Stimulated activated CD4-positive, alpha-beta T cell treated with anti-CD3 and anti-CD28 coated beads, Interleukin-15, amount 100 ng/mL, for 48 hours (primary cell): ENCODE measurements around the gene LINGO3.
"Not testable (repeated sequence)": the region's sequence is repeated elsewhere in the genome, so short reads cannot be mapped to it uniquely, and the experiment has no call there.

Experiments used
- DNase-seq, 2 donors: peaks; one replicate each; pipeline ENCODE4 v3.0.0-alpha.2; 2020; ENCODE audit warnings: low read depth in 2 of 2

The LINGO3 gene, protein sequence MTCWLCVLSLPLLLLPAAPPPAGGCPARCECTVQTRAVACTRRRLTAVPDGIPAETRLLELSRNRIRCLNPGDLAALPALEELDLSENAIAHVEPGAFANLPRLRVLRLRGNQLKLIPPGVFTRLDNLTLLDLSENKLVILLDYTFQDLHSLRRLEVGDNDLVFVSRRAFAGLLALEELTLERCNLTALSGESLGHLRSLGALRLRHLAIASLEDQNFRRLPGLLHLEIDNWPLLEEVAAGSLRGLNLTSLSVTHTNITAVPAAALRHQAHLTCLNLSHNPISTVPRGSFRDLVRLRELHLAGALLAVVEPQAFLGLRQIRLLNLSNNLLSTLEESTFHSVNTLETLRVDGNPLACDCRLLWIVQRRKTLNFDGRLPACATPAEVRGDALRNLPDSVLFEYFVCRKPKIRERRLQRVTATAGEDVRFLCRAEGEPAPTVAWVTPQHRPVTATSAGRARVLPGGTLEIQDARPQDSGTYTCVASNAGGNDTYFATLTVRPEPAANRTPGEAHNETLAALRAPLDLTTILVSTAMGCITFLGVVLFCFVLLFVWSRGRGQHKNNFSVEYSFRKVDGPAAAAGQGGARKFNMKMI

DNA sequence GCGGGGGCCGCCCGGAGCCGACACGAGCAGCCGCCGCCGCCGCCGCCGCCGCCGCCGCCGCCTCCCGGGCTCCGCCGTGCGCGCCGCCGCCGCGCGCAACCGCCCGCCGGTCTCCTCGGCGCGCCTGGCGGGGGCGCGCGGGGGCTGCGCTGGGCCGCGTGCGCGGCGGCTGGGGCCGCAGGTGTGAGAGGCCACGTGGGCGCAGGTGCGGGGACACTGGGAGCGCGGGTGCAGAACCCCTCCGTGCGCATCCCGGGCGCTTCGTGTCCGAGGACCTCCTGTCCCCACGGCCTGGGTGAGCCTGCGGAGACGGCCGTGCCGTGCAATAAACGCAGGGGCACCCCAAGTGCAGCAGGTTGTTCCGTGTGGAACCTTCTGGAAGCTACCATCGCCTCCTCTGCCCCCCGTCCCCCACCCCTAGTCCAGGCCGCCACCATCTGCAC, at the start of gene LINGO3:
LINGO3 (minus strand) TSS at position 41 of the 443 bp plus-strand sequence. CDS start 16,378 bp downstream, outside the sequence.
- no peak for DNase-seq

DNA sequence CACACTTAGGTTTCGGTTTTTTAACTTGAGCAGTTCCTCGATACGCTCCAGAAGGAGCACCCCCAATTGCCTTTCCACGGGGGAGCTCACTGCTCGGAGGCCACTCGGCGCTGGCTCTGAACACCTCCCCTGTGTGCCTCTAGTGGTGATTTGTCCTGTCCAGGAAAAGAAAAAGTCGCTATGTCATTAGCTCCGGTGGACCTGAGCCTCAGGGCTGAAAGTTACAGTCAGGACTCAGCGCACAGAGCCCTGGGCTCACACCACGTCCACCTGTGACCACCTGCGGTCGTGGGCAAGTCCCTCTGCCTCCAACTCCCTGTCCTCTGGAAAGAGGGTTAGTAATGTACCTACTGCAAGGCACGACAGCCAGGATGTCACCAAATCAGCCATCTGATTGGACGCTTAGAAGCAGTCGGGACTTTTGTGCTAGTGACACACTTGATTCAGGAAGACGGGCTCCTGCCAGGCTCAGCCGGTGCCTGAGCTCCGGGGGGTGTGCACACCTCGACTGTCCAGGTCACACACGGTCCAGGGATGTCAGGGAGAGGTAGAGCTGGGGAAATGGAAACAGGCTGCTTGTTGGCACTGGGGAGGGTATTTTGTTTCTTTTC, 48.2 kb upstream of the LINGO3 start:
- DNase-seq: no peak

DNA sequence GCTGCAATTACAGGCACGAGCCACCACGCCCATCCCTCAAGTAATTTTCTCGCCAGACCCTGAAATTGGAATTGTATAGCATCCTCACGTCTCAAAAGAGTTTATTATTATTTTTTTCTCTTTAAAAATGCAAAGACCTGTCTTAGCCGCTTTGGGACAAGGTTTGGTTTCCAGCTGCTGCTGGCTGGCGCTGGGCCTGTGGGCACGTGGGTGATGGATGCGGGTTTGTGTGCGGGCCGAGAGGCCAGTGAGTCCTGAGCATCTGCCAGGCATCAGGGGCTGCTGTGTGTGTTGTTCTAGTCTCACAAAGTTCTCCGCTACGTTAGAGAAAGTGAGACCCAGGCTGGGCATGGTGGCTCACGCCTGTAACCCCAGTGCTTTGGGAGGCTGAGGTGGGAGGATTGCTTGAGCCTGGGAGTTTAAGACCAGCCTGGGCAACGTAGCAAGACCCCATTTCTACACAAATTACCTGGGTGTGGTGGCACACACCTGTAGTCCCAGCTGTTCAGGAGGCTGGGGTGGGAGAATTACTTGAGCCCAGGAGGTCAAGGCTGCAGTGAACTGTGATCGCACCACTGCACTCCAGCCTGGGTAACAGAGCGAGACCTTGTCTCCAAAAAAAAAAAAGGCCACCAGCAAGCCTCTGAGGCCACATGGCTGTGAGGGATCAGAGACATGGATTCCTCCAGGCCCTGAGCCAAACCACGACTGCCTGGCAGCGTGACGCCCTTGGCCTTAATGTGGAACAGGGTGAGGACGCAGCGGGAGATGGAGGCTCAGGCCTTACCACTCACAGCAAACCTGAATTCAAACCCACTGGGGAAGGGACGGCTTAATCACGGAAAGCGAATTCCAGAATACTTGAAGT, 47.4 kb upstream of the LINGO3 start:
- DNase-seq: no peak

DNA sequence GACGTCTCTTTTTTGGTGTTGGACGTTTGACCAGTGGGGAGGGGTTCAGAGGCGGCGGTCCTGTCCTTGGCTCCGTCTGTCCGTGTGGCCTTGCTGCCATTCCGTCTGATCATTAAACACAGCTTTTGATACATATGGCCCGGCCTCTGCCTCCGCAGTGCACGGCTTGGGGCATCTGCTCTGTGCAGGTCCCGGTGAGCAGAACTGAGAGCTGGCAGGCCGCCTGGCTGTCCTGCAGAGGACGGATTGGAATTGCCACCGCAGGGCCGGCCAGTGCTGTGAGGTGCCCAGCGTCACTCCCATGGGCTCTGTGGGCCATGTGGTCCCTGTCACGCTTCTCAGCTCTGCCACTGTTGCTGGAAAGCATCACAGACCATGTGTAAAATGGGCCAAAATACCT, 46.7 kb upstream of the LINGO3 start:
- DNase-seq: no peak

DNA sequence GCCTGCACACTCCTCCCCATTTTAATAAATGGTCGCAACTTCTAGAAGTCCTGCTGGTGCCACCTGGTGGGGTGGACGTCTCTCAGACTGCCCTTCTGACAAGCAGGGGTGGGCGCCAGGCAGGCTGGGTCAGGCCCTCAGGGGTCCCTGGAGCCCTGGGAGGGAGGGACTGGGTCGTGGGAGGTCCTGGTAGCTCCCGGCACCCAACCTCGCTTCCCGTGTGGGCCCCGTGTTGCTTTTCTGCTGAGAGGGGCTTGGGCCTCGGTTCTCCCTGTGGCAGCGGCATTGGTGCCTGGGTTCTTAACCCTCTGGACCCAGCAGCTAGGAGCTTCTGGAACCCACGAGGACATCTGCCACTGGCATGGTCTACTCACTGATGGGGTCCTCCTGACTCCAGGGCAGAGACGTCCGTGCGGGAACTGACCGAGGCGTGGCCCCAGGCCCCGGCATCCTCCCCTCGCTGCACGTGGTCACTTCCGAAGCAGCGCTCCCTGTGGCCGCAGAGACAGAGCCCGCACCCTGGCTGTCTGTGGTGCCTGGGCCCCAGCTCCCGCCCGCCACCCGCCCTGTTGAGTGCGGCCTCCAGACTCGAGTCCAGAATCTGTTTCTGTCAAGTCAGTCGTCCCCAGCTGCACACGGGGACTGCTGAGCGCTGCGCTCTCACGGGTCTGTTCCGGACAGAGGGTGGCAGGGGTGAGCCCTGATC, 46.1 kb upstream of the LINGO3 start:
- DNase-seq: no peak

DNA sequence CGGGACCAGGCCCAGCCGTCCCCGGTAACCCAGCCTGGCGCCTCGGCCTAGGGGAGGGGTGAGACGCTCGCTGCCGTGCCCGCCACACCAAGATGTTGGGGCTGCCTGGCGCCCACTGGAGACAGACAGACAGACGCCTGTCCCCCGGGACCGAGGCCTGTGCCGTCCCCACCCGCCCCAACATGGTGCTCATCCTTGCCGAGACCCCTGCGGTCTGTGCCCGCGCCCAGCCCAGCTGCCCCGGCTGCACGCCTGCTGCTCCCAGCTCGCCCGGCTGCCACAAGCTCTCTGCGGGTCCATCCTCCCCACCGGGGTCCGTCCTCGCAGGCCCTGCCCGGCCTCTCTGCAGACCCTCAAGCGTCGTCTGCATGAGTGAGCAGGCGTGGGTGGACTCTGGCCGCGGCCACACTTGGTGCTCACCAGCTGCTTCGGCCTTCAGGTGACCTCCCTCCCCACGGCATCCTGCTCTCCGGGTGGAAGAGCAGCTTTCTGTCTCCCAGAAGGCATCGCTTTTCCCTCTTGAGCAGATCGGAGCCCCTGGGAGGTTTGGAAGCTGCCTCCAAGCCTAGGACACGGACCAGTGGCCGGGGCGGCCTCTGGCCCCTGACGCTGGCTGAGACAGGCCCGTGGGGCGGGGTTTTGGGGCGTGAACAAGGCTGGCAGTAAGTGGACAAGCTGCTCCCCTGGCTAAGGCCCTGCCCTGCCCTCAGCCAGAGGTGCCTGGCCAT, 45.4 kb upstream of the LINGO3 start:
- DNase-seq: no peak

DNA sequence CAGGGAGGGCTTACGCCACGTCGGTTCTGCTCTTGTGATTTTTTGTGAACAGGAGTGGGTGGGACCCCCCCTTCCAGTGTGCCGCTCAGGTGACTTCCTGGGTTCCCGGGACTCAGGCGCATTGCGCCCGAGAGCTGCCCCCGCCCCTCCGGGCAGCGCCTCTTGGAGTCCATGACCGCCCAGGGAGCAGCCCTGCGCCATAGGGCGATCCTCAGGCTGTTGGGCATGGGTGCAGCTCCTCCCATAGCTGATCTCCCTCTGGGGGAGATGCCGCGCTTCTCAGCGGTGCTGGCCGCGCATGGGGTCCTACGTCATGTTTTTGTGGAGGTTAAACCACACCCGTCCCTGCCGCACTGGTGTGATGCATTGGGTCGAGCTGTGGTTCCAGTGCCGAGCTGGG, 44.2 kb upstream of the LINGO3 start:
- no peak for DNase-seq

DNA sequence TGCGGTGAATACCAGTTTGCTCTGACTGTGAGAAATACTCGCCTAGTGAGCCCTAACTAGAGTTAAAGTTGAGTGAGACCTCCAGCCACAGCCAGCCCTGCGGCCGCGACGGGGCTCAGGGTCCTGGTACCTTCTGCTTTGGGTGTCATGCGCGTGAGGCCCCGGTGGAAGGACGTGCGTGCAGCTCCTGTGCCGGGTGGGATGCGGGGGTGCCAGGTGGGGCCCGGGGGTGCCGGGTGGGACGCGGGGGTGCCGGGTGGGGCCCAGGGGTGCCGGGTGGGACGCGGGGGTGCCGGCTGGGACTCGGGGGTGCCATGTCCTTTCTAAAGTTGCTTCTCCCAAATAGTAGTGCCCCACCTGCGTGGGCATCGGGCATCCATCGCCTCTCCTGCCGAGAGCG, 43.6 kb upstream of the LINGO3 start:
- DNase-seq: no peak

DNA sequence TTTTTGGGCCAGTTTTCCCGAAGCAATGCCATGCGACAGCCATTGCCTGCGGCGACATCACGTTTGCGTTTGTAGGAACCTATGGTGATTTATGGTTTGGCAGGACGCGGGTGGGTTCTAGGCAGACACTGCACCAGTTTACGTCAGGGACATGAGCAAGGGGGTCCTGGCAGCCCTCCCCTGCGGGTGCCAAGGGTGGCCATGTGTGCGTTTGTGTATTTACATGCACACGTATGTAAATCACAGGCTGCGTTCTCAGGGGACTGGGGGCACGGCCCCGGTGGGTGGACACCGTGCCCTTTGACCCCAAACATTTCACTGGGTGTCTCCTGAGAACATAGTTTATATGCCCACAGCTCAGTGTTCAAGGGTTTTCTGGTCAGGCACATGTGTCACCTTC, 42.7 kb upstream of the LINGO3 start:
- no peak for DNase-seq

DNA sequence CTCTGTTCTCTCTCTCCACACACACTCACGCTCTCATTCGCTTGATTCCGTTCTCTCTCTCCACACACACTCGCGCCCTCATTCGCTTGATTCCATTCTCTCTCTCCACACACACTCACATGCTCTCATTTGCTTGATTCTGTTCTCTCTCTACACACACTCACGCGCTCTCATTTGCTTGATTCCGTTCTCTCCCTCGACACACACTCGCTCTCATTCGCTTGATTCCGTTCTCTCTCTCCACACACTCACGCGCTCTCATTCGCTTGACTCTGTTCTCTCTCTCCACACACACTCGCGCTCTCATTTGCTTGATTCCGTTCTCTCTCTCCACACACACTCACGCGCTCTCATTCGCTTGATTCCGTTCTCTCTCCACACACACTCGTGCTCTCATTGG, 41.9 kb upstream of the LINGO3 start:
- not testable (repeated sequence) for DNase-seq

DNA sequence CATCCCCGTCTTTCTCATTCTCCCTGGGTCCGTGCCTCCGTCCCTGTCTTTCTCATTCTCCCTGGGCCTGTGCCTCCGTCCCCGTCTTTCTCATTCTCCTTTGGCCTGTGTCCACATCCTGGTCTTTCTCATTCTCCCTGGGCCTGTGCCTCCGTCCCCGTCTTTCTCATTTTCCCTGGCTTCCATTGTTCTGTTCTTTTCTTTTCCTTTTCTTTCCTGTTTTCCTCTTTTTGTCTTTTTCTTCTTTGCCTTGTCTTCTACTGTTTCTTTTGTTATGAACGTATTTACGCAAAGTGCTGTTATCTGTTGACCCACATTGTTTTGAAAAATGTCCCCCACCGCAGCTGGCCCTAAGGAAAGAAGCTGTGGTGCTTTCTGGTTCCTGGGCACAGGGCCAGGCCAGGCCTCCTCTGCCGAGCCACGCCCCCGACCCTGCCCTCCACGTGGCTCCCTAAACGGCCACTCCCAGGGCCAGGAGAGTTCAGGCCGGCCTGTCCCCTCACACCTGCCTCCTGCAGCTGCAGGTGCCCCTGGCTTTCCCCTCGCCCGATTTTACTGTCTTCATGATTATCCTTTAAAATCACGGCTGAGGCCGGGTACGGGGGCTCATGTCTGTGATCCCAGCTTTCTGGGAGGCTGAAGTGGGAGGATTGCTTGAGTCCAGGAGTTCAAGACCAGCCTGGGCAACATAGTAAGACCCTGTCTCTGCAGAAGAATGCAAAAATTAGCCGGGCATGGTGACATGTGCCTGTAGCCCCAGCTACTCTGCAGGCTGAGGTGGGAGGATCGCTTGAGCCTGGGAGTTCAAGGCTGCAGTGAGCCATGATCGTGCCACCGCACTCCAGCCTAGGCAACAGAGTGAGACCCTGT, 38.1 kb upstream of the LINGO3 start:
- no peak for DNase-seq

DNA sequence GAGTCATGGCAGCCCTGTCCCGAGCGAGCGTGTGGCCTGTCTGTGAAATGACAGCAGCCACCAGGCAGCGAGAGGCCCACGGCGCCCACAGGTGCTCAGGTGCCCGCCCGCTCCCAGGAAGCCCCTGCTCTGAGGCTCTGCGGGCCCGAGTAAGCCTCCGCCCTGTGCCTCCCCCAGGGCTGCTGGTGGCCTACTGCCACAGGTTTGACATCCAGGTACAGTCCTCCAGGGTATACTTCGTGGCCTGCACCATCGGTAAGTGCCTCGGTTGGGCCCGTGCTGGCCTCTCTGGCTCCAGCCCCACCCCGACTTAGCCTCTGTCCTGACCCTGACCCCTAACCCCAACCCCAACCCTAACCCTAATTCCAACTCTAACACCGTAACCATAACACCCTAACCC, 37.1 kb upstream of the LINGO3 start:
- DNase-seq: no peak

DNA sequence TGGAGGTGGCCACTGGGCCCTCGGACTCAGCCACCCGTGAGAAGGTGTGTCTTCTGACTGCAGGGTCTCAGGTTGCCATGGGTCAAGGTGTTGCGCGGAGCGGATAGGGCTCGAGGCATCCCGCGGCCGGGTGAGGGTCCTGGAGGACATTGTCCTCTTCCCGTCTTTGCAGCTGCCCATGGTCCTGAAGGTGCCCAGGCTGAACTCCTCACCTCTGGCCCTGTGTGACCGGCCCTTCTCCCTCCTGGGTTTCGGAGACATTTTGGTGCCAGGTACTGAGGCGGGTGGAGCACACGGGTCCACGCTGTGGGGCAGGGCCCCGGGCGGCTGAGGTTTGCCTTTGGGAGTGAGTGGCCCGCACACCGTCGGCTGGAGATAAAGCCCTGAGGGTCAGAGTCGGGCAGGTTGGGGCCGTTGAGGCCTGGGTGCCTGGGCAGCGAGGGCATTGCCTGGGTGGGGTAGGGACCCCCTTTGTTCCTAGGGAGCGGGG, 36.5 kb upstream of the LINGO3 start:
- no peak for DNase-seq

DNA sequence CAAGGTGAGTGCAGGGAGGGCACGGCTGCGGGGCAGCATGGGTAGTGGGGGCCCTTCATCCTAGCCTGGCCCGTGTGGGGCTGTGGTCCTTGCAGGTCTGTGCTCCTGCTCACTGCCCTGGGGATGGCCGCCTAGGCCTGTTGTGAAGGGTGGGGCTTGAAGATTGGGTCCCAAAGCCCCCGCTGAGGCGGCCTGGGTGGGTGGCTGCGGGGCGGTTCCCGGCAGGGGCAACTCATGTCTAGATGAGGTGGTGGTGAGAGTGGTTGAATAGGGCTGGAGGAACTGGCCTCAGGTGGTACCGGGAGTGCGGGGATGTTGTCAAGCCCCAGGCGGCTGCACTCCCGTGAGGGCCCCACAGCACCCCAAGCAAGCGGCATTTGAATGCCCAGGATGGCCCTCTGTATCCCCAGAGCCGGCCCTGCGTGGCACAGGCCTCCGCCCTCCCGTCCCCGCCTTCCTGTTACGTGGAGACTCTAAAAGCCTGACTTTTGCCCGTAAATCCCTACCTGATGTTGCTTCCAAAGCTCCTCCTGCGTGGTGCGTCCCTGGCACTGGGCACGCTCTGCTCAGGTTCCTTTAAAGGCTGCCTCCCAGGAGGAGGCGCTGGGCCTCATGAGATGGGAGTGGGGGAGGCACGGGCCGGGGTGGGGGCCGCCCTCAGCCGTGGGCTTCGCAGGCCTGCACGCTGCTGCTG, 35.5 kb upstream of the LINGO3 start:
- DNase-seq: no peak

DNA sequence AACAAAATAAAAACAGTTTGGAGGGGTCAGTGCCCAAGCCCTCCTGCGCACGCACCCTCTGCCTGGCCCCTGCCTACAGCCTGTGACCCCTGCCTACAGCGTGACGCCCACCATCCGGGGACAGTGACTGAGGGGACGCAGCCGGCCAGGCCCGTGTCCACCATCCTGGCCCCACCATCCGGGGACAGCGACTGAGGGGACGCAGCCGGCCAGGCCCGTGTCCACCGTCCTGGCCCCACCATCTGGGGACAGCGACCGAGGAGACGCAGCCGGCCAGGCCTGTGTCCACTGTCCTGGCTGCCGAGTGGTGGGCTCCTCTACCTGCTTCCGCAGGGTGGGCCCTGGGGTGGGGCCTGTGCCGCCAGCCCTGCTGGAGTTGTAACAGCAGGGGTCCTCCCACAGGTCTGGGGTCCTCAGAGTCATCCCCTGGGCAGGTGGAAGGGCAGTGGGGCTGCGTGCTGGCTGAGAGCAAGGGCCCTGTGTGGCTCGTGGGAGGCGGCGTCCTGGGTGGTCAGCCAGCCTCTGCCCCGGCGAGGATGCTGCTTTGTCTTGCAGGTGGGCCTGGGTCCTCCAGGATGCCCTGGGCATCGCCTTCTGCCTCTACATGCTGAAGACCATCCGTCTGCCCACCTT, 34.8 kb upstream of the LINGO3 start:
- no peak for DNase-seq

DNA sequence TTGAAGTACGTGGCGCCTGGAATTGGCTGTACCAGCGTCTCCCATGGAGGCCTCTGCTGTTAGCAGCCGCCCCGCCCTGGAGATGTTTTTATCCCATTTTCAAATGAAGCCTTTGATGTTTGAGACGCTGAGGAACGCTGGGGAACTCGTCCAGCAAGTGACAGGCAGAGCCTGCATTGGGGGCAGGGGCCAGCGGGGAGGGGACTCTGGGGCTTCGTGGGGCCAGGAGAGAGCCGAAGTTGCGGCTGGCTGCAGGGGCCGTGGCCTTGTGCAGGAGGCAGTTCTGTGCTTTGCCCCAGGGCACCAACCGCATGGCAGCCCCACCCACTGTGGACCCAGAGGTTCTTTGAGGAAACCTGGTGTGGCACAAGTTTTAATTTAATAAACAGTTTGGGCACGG, 34.0 kb upstream of the LINGO3 start:
- DNase-seq: no peak

DNA sequence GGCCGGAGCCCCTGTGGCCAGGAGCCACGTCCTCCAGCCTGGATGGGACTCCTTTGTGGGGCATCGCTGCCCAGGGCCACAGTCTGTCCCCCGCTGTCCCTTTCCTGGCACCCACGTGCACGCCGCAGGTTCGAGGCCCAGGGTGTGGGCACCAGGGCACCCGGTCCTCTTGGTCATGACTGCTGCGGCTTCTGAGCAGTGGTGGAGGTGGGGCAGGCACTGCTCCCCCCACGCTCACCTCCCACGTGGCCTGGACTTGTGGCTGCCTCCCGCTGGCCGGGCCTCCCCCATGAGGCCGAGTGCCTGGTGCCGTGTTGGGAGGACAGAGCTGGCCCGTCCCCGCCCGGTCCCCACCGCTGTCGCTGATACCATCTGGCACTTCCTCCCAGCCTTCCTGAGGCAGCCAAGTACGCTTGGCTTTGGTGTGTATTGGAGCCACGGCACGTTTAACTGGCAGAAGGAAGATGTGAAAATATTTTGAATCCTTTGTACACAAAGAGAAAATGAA, 33.3 kb upstream of the LINGO3 start:
- DNase-seq: no peak

DNA sequence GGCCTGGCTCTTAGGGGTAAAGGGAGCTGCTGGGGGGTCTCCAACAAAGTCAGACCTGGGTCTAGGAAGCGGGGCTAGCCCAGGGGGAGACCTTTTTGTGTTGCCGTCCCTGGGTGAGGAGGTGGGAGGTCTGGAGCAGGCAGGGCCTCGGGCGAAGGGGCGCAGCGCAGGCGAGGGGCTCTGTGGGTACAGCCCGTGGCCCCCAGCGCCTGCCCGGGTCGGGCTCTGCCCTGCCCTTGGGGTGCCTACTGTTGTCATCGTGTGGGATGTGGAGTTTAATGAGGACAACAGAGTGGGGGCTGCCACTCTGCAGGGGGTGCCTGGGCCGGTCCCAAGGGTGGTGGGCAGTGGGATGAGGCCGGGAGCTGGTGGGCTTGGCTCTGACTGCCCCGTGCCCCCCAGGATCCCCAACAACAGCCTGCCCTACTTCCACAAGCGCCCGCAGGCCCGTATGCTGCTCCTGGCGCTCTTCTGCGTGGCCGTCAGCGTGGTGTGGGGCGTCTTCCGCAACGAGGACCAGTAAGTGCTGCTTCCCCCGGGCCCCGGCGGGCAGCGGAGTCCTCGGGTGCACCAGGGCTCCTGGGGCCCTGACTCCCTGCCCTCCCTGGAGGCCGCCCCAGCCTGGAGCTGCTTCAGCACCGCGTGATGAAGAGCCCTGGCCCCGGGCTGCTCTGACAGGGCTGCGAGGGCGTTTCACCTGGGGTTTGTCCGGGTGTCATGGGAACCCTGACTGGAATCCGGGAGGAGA, 32.7 kb upstream of the LINGO3 start:
- DNase-seq: no peak
